Mesenchymal stem cell (in vitro differentiated cells and primary cell): Measurements from ENCODE around the gene CHST11.

Source experiments
- DNase-seq: peaks from one replicate; pipeline ENCODE4 v3.0.0-alpha.2; 2013
- H2AFZ ChIP-seq: one replicate; pipeline ENCODE4 v1.6.1; 2013; ENCODE audit warnings: low read depth, mild to moderate bottlenecking, control low read depth, inconsistent platforms, low read length, moderate library complexity
- H2AK5ac ChIP-seq: 2 replicates; pipeline ENCODE4 v1.6.1; 2013; ENCODE audit warnings: low read length, moderate library complexity, mild to moderate bottlenecking, inconsistent platforms; ENCODE audit not compliant: severe bottlenecking
- H2BK120ac ChIP-seq: one replicate; pipeline ENCODE4 v1.6.1; 2013; ENCODE audit warnings: low read depth, mild to moderate bottlenecking, inconsistent platforms, low read length, moderate library complexity
- H2BK12ac ChIP-seq, 2 experiments: one replicate each; pipeline ENCODE4 v1.6.1; 2013; ENCODE audit warnings: inconsistent platforms in 2 of 2, low read length in 2 of 2, mild to moderate bottlenecking in 2 of 2, moderate library complexity in 2 of 2, control low read depth in 1 of 2
- H2BK15ac ChIP-seq: one replicate; pipeline ENCODE4 v1.6.1; 2013; ENCODE audit warnings: mild to moderate bottlenecking, low read depth, inconsistent platforms; ENCODE audit not compliant: poor library complexity, severe bottlenecking
- H2BK5ac ChIP-seq: 2 replicates; pipeline ENCODE4 v1.6.1; 2013; ENCODE audit warnings: low read depth, mild to moderate bottlenecking, low read length, control low read depth, inconsistent platforms; ENCODE audit not compliant: poor library complexity, severe bottlenecking
- H3K14ac ChIP-seq, 2 experiments: one replicate each; pipeline ENCODE4 v1.6.1; 2013; ENCODE audit warnings: inconsistent platforms in 2 of 2, low read length in 2 of 2, control low read depth in 1 of 2, mild to moderate bottlenecking in 1 of 2, moderate library complexity in 1 of 2
- H3K18ac ChIP-seq, 2 experiments: one replicate each; pipeline ENCODE4 v1.6.1; 2013; ENCODE audit warnings: inconsistent platforms in 2 of 2, low read length in 2 of 2, control low read depth in 1 of 2, low read depth in 1 of 2, mild to moderate bottlenecking in 1 of 2
- H3K23ac ChIP-seq, 2 experiments: one replicate each; pipeline ENCODE4 v1.6.1; 2013; ENCODE audit warnings: inconsistent platforms in 2 of 2, low read length in 2 of 2, mild to moderate bottlenecking in 2 of 2, moderate library complexity in 2 of 2, control low read depth in 1 of 2
- H3K27ac ChIP-seq: 2 replicates; pipeline ENCODE4 v1.5.1; 2013; ENCODE audit warnings: mild to moderate bottlenecking, moderate library complexity, low read length, control low read depth, inconsistent platforms; ENCODE audit not compliant: poor library complexity, severe bottlenecking
- H3K27me3 ChIP-seq, 2 experiments: 2 replicates each; pipeline versions ENCODE4 v1.6.1 to v1.7.0; 2013; ENCODE audit warnings: low read length in 2 of 2, mild to moderate bottlenecking in 2 of 2, moderate library complexity in 2 of 2, control low read depth in 1 of 2, inconsistent platforms in 1 of 2; ENCODE audit not compliant: control insufficient read depth in 1 of 2, insufficient read depth in 1 of 2
- H3K36me3 ChIP-seq, 2 experiments: 2 replicates each; pipeline versions ENCODE4 v1.6.1 to v1.7.0; 2013; ENCODE audit warnings: low read length in 2 of 2, control low read depth in 1 of 2, inconsistent platforms in 1 of 2, low read depth in 1 of 2, mild to moderate bottlenecking in 1 of 2; ENCODE audit not compliant: insufficient read depth in 2 of 2, control insufficient read depth in 1 of 2
- H3K4ac ChIP-seq, 2 experiments: one replicate each; pipeline ENCODE4 v1.6.1; 2013; ENCODE audit warnings: inconsistent platforms in 2 of 2, low read length in 2 of 2, mild to moderate bottlenecking in 2 of 2, moderate library complexity in 2 of 2, control low read depth in 1 of 2, low read depth in 1 of 2
- H3K4me1 ChIP-seq: 2 replicates; pipeline ENCODE4 v1.6.1; 2013; ENCODE audit warnings: low read depth, low read length, control low read depth; ENCODE audit not compliant: control insufficient read depth, insufficient read depth
- H3K4me2 ChIP-seq: 2 replicates; pipeline ENCODE4 v1.6.1; 2013; ENCODE audit warnings: low read length, mild to moderate bottlenecking, inconsistent platforms; ENCODE audit not compliant: poor library complexity, severe bottlenecking
- H3K4me3 ChIP-seq, 2 experiments: 2 replicates each; pipeline versions ENCODE4 v1.5.1 to v1.7.0; 2013; ENCODE audit warnings: low read length in 2 of 2, mild to moderate bottlenecking in 2 of 2, control low read depth in 1 of 2, low read depth in 1 of 2; ENCODE audit not compliant: insufficient read depth in 1 of 2
- H3K79me1 ChIP-seq: replicated peaks from 2 replicates; pipeline ENCODE4 v1.6.1; 2013; ENCODE audit warnings: mild to moderate bottlenecking, control low read depth, low read length, inconsistent platforms; ENCODE audit not compliant: poor library complexity, severe bottlenecking
- H3K9ac ChIP-seq: 2 replicates; pipeline ENCODE4 v1.7.0; 2013; ENCODE audit warnings: mild to moderate bottlenecking, low read length, moderate library complexity
- H3K9me3 ChIP-seq: 2 replicates; pipeline ENCODE4 v1.7.0; 2013; ENCODE audit warnings: mild to moderate bottlenecking, low read length; ENCODE audit not compliant: control insufficient read depth
- H4K8ac ChIP-seq: one replicate; pipeline ENCODE4 v1.6.1; 2013; ENCODE audit warnings: inconsistent platforms, mild to moderate bottlenecking, low read length, moderate library complexity
- H4K91ac ChIP-seq: one replicate; pipeline ENCODE4 v1.6.1; 2013; ENCODE audit warnings: mild to moderate bottlenecking, low read length, inconsistent platforms
- WGBS: methylation state at CpG from one replicate; pipeline ENCODE4 v1.1.7; 2013; ENCODE audit warnings: mixed read lengths; 5-methylcytosine and 5-hydroxymethylcytosine counted together

CHST11 gene

DNA sequence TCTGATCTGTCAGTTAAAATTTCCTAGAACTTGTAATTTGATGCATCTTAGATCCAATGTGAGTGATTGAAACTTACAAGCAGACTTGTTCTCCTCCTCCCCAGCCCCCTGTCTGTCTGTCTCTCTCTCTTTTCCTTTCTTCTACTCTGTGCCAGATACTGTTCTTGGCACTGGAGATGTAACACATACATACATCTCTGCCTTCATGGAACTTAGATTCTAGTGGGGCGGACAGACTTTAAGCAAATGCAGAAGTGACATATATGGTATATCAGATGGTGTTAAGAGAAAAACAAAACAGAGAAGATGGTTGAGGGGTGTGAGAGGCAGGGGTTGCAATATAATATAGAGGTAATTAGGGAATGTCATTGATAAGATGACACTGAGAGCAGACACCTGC is 6.6 kb downstream of the CHST11 start:
- Histone ChIP-seq H3K9me3 (no peaks in the 10 kb centered on the region), H3K4me3 (no peak overlapping the region), H3K79me1 (no peaks in the 10 kb centered on the region), H3K27me3 (peaks cover 0 to 4% of the 10 kb centered on the region in 2 experiments), H2BK5ac (no peak overlapping the region), H3K27ac (no peak overlapping the region), H3K4me2 (no peak overlapping the region), H3K4me1 (peaks cover 6% of the 10 kb centered on the region), H4K91ac (no peak overlapping the region), H3K4ac (peak overlapping the region in 1 of 2 experiments; percentile 69), H2AFZ (no peak overlapping the region), H3K23ac (no peak overlapping the region), H2AK5ac (no peak overlapping the region), H3K18ac (peak overlapping the region in 1 of 2 experiments; percentile 67), H3K9ac (peak overlapping the region; percentile 26), H2BK120ac (no peak overlapping the region), H3K14ac (no peak overlapping the region), H2BK12ac (peak overlapping the region in 1 of 2 experiments; percentile 75), H2BK15ac (no peak overlapping the region), H3K36me3 (no peaks in the 10 kb centered on the region), H4K8ac (no peak overlapping the region)
- no peak for DNase-seq
- 100% methylated on average over 1 of the region's 1 CpG for WGBS

DNA sequence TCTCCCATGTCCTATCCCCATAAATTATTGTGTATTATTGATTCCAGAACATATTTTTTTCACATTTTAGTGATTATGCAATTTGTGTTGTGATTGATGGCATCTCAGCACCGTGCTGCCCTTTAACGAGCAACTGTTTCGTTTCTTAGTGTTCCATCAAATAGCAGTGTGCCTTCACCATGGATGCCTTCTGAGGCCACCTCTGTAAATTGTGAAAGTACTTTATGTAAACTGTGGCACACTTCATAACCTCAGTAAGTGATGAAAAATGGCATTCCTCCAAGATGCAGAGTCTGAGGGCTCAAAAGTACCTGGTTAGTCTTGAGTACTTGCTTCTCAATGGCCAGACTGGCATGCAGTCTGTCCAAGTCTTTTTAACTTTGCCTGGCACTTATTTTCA is 8.2 kb downstream of the CHST11 start:
- Histone ChIP-seq H3K18ac (no peak overlapping the region), H3K4me3 (no peak overlapping the region)
- DNase-seq: no peak

DNA sequence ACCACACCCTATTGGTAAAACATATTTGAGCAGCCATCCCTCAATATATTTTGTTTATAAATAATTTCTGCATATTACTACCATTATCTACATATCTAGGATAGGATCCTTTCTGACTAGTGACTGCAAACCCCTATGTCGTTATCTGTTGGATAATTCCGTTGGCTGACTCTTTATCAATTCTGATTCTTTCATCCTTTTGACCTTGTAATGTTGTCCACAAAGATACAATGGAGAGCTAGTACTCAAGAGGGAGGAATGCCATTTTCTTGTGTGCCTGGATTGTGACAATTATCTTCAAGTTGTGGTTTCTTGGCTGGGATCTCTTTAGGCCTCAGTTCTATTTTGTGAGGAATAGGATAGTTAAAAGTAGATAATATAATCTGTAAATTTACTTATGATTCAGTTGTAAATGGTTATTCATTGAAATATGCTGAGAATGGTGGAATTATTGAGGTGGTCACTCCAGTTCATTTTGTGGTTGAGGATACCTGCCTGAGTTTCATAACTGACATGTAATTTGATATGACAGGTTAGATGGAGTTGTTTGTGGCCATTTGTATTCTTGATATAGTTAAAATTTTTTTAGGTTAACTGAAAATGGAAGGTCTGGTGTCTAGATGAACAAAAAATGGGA is 10.1 kb downstream of the CHST11 start:
- Histone ChIP-seq H2BK5ac (no peak overlapping the region), H2AFZ (no peak overlapping the region), H3K27ac (no peak overlapping the region), H4K8ac (no peak overlapping the region), H3K9me3 (no peaks in the 10 kb centered on the region), H2AK5ac (no peak overlapping the region), H3K36me3 (no peaks in the 10 kb centered on the region), H3K23ac (no peak overlapping the region), H2BK15ac (no peak overlapping the region), H3K4ac (no peak overlapping the region), H3K4me3 (no peak overlapping the region), H3K4me2 (no peak overlapping the region), H2BK120ac (no peak overlapping the region), H3K4me1 (no peaks in the 10 kb centered on the region), H3K79me1 (no peaks in the 10 kb centered on the region), H4K91ac (no peak overlapping the region), H2BK12ac (no peak overlapping the region), H3K18ac (peak overlapping the region in 1 of 2 experiments; percentile 53), H3K14ac (no peak overlapping the region), H3K27me3 (no peaks in the 10 kb centered on the region), H3K9ac (no peak overlapping the region)
- WGBS: 92% methylated on average over 2 of the region's 2 CpGs
- DNase-seq: no peak

More for the DNA sequence above, 8.2 kb downstream of the CHST11 start:
- Histone ChIP-seq H3K4me1 (no peaks in the 10 kb centered on the region), H4K91ac (no peak overlapping the region), H3K9ac (no peak overlapping the region), H4K8ac (no peak overlapping the region), H2BK15ac (no peak overlapping the region), H2BK5ac (no peak overlapping the region), H3K27me3 (peaks cover 0 to 4% of the 10 kb centered on the region in 2 experiments), H2AFZ (no peak overlapping the region), H2BK120ac (no peak overlapping the region), H2AK5ac (no peak overlapping the region), H3K36me3 (no peaks in the 10 kb centered on the region), H3K79me1 (no peaks in the 10 kb centered on the region), H3K4me2 (no peak overlapping the region), H3K9me3 (no peaks in the 10 kb centered on the region), H2BK12ac (no peak overlapping the region), H3K23ac (no peak overlapping the region), H3K27ac (no peak overlapping the region), H3K14ac (no peak overlapping the region), H3K4ac (peak overlapping the region in 1 of 2 experiments; percentile 33)
- WGBS: 88% methylated on average over 3 of the region's 3 CpGs

DNA sequence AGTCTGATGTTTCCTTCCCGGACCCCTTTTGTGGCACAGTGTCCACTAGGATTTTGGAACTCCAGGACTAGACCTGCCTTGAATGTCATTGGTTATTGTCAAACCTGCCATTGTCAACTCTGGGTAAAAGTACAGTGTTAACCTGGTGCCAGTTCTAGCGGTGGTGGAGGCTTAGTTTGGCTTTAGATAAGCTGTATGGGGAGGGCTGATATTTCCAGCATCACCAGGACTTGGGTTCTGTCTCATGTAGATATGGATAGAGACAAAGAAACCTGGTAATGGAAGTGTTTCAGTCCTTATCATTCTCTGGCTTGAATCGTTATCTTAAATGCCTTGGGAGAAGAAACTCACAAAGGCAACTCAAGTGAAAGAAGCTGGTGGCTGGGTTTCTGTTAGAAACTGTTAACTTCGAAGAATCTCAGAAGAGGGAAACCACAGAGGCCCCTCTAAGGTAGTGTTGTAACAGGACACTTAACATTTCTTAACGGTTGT is 10.6 kb downstream of the CHST11 start:
- H3K4me3 ChIP-seq: no peak overlapping the region
- H3K9ac ChIP-seq: no peak overlapping the region
- H2BK5ac ChIP-seq: no peak overlapping the region
- no peak overlapping the region for H4K91ac ChIP-seq
- H3K27me3 ChIP-seq: no peaks in the 10 kb centered on the region
- no peaks in the 10 kb centered on the region for H3K9me3 ChIP-seq
- H2AK5ac ChIP-seq: no peak overlapping the region
- no peaks in the 10 kb centered on the region for H3K4me1 ChIP-seq
- H4K8ac ChIP-seq: no peak overlapping the region
- peak overlapping the region in 1 of 2 experiments; percentile 53 for H3K18ac ChIP-seq
- no peak overlapping the region for H2AFZ ChIP-seq
- H3K27ac ChIP-seq: no peak overlapping the region
- 60% methylated on average over 4 of the region's 5 CpGs for WGBS
- no peak overlapping the region for H3K14ac ChIP-seq
- no peak overlapping the region for H3K23ac ChIP-seq
- DNase-seq: no peak
- H3K36me3 ChIP-seq: no peaks in the 10 kb centered on the region
- peak overlapping the region in 1 of 2 experiments; percentile 24 for H3K4ac ChIP-seq
- H3K4me2 ChIP-seq: no peak overlapping the region
- no peak overlapping the region for H2BK120ac ChIP-seq
- no peak overlapping the region for H2BK15ac ChIP-seq
- H2BK12ac ChIP-seq: no peak overlapping the region
- H3K79me1 ChIP-seq: no peaks in the 10 kb centered on the region
